ENCODE measurements around the gene PCSK7.
"Not testable (repeated sequence)": the region's sequence is repeated elsewhere in the genome, so short reads cannot be mapped to it uniquely, and the experiment has no call there.

The PCSK7 gene

GRCh38 chr11:117187428-117187798 is 44.5 kb downstream of the PCSK7 start:
- Histone ChIP-seq H3K36me3 (ENCODE audit: insufficient read depth, low read length) (no peaks in the 10 kb centered on the region), H3K27ac (no peak overlapping the region), H3K4me3 (no peak overlapping the region), H3K9me3 (ENCODE audit: low read depth, low read length) (no peaks in the 10 kb centered on the region), H3K9ac (ENCODE audit: insufficient read length) (no peak overlapping the region)
- TF ChIP-seq EZH2 (IDR thresholded peaks at IDR 0.05) (no peak), POLR2AphosphoS5 (IDR thresholded peaks at IDR 0.05; ENCODE audit: borderline replicate concordance, low read depth, low read length) (no peak), FOXP2 (optimal IDR thresholded peaks at IDR 0.05; ENCODE audit: control extremely low read depth, extremely low read length, insufficient read depth) (no peak)
- DNase-seq (ENCODE audit: low read depth, low spot score): no peak

GRCh38 chr11:117187007-117187406 is 44.9 kb downstream of the PCSK7 start:
- Histone ChIP-seq H3K9ac (ENCODE audit: insufficient read length) (no peak overlapping the region), H3K9me3 (ENCODE audit: low read depth, low read length) (no peaks in the 10 kb centered on the region), H3K36me3 (ENCODE audit: insufficient read depth, low read length) (no peaks in the 10 kb centered on the region), H3K27ac (no peak overlapping the region), H3K4me3 (no peak overlapping the region)
- no peak for DNase-seq (ENCODE audit: low read depth, low spot score)
- no peak for TF ChIP-seq FOXP2 (optimal IDR thresholded peaks at IDR 0.05; ENCODE audit: control extremely low read depth, extremely low read length, insufficient read depth)
- no peak for TF ChIP-seq EZH2 (IDR thresholded peaks at IDR 0.05)
- no peak for TF ChIP-seq POLR2AphosphoS5 (IDR thresholded peaks at IDR 0.05; ENCODE audit: borderline replicate concordance, low read depth, low read length)

- Histone ChIP-seq H3K36me3 (ENCODE audit: insufficient read depth, low read length) (no peaks in the 10 kb centered on the region), H3K9me3 (ENCODE audit: low read depth, low read length) (no peaks in the 10 kb centered on the region), H3K4me3 (no peak overlapping the region), H3K9ac (ENCODE audit: insufficient read length) (no peak overlapping the region), H3K27ac (no peak overlapping the region)
- no peak for DNase-seq (ENCODE audit: low read depth, low spot score)
- TF ChIP-seq EZH2 (IDR thresholded peaks at IDR 0.05) (no peak), POLR2AphosphoS5 (IDR thresholded peaks at IDR 0.05; ENCODE audit: borderline replicate concordance, low read depth, low read length) (no peak), FOXP2 (optimal IDR thresholded peaks at IDR 0.05; ENCODE audit: control extremely low read depth, extremely low read length, insufficient read depth) (no peak)
Observed at GRCh38 chr11:117186431-117186761, 45.5 kb downstream of the PCSK7 start.

DNA sequence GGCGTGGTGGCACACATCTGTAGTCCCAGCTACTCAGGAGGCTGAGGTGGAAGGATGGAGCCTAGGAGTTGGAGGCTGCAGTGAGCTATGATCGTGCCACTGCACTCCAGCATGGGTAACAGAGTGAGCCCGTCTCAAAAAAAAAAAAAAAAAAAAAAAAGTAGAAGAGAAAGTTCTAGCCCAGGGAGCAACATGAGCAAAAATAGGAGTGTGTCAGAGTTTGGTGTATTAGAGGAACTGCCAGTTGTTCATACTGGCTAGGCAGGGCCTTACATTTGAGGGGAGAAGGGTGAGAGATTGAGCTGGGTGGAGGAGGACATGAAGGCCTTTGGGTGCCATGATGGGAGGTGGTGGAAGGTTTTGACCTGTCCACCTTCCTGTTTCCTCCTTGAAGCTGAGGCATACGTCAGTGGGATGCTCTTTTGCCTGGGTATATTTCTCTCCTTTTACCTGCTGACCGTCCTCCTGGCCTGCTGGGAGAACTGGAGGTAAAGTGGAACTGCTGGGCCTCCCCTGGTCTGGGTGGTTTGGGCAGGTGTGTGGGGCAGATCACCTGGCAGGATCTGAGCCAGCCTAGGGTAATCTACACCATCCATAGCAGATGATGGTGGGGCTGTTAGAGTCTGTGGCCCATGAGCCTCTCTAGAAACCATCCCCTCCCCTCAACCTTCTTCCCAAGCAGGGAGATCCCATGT is 46.0 kb downstream of the PCSK7 start:
- H3K4me3 ChIP-seq: no peak overlapping the region
- H3K36me3 ChIP-seq (ENCODE audit: insufficient read depth, low read length): no peaks in the 10 kb centered on the region
- TF ChIP-seq POLR2AphosphoS5 (IDR thresholded peaks at IDR 0.05; ENCODE audit: borderline replicate concordance, low read depth, low read length) (no peak), FOXP2 (optimal IDR thresholded peaks at IDR 0.05; ENCODE audit: control extremely low read depth, extremely low read length, insufficient read depth) (no peak)
- H3K27ac ChIP-seq: no peak overlapping the region
- DNase-seq (ENCODE audit: low read depth, low spot score): no peak
- H3K9ac ChIP-seq (ENCODE audit: insufficient read length): no peak overlapping the region
- no peaks in the 10 kb centered on the region for H3K9me3 ChIP-seq (ENCODE audit: low read depth, low read length)

GRCh38 chr11:117183724-117184349 is 48.0 kb downstream of the PCSK7 start:
- Histone ChIP-seq H3K27ac (no peak overlapping the region), H3K4me3 (no peak overlapping the region), H3K9me3 (ENCODE audit: low read depth, low read length) (no peaks in the 10 kb centered on the region), H3K9ac (ENCODE audit: insufficient read length) (no peak overlapping the region), H3K36me3 (ENCODE audit: insufficient read depth, low read length) (no peaks in the 10 kb centered on the region)
- DNase-seq (ENCODE audit: low read depth, low spot score): no peak
- TF ChIP-seq POLR2AphosphoS5 (IDR thresholded peaks at IDR 0.05; ENCODE audit: borderline replicate concordance, low read depth, low read length): no peak
- no peak for TF ChIP-seq FOXP2 (optimal IDR thresholded peaks at IDR 0.05; ENCODE audit: control extremely low read depth, extremely low read length, insufficient read depth)
- TF ChIP-seq EZH2 (IDR thresholded peaks at IDR 0.05): no peak

DNA sequence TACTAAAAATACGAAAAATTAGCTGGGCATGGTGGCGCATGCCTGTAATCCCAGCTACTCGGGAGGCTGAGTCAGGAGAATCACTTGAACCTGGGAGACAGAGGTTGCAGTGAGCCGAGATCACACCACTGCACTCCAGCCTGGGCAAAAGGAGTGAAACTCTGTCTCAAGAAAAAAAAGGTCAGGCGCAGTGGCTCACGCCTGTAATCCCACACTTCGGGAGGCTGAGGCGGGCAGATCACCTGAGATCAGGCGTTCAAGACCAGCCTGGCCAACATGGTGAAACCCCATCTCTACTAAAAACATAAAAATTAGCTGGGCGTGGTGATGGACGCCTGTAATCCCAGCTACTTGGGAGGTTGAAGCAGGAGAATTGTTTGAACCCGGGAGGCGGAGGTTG is 48.7 kb downstream of the PCSK7 start:
- H3K9me3 ChIP-seq (ENCODE audit: low read depth, low read length); H3K36me3 ChIP-seq (ENCODE audit: insufficient read depth, low read length); H3K9ac ChIP-seq (ENCODE audit: insufficient read length); H3K4me3 ChIP-seq; H3K27ac ChIP-seq; DNase-seq (ENCODE audit: low read depth, low spot score): not testable (repeated sequence)

- TF ChIP-seq POLR2AphosphoS5 (IDR thresholded peaks at IDR 0.05; ENCODE audit: borderline replicate concordance, low read depth, low read length) (no peak), EZH2 (IDR thresholded peaks at IDR 0.05) (no peak), FOXP2 (optimal IDR thresholded peaks at IDR 0.05; ENCODE audit: control extremely low read depth, extremely low read length, insufficient read depth) (no peak)
- Histone ChIP-seq H3K9ac (ENCODE audit: insufficient read length) (no peak overlapping the region), H3K9me3 (ENCODE audit: low read depth, low read length) (no peaks in the 10 kb centered on the region)
Observed at GRCh38 chr11:117182551-117182935, 49.3 kb downstream of the PCSK7 start.

GRCh38 chr11:117181586-117182550 is 50.0 kb downstream of the PCSK7 start:
- Histone ChIP-seq H3K27ac (no peak overlapping the region), H3K9ac (ENCODE audit: insufficient read length) (no peak overlapping the region), H3K9me3 (ENCODE audit: low read depth, low read length) (no peaks in the 10 kb centered on the region), H3K36me3 (ENCODE audit: insufficient read depth, low read length) (no peaks in the 10 kb centered on the region), H3K4me3 (no peak overlapping the region)
- no peak for TF ChIP-seq POLR2AphosphoS5 (IDR thresholded peaks at IDR 0.05; ENCODE audit: borderline replicate concordance, low read depth, low read length)
- TF ChIP-seq FOXP2 (optimal IDR thresholded peaks at IDR 0.05; ENCODE audit: control extremely low read depth, extremely low read length, insufficient read depth): no peak
- TF ChIP-seq EZH2 (IDR thresholded peaks at IDR 0.05): no peak
- no peak for DNase-seq (ENCODE audit: low read depth, low spot score)

More at GRCh38 chr11:117182551-117182935, 49.3 kb downstream of the PCSK7 start:
- H3K36me3 ChIP-seq (ENCODE audit: insufficient read depth, low read length): no peaks in the 10 kb centered on the region
- H3K27ac ChIP-seq: no peak overlapping the region
- DNase-seq (ENCODE audit: low read depth, low spot score): no peak
- no peak overlapping the region for H3K4me3 ChIP-seq
